ENCODE results near the gene PDE4A.

Gene PDE4A

DNA sequence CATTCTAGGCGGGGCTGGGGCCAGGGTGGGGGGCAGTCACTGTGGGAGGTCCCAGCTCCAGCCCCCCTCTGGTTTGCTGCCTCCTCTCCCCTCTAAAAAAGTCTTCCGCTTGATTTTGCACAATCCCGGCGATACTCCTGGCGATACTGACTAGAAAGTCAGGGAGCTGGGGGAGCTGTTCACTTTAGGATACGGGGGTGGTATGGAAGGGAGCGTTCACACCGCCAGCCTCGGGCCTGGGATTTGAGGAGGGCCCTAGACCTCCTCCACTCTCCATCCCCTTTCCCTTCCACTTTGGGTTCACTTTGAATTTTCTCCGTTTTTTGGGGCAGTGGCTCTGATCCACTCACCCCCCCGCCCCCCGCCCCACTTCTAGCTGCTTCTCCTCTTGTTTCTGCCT lies 47.8 kb downstream of the PDE4A start:
- no peak for DNase-seq

- DNase-seq, result peak; percentile 54 to 69
Observed at GRCh38 chr19:10471909-10472308, 51.6 kb downstream of the PDE4A start.

DNA sequence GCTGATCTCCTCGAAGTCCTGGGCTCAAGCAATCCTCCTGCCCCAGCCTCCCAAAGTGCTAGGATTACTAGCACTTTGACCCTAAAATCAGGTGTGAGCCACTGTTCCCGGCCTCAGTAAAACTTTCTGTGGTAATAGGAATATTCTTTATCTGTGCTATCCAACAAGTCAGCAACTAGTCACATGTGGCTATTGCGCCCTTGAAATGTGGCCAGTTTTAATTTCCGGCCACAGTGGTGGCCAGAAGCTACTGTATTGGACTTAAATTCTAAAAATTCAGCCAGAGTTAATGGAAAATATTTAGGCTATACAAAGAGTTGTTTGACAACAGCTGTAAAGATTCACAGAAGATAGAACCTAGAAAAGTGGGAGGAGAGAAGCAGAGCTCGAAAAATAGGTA lies 52.9 kb downstream of the PDE4A start:
- no peak for DNase-seq

DNA sequence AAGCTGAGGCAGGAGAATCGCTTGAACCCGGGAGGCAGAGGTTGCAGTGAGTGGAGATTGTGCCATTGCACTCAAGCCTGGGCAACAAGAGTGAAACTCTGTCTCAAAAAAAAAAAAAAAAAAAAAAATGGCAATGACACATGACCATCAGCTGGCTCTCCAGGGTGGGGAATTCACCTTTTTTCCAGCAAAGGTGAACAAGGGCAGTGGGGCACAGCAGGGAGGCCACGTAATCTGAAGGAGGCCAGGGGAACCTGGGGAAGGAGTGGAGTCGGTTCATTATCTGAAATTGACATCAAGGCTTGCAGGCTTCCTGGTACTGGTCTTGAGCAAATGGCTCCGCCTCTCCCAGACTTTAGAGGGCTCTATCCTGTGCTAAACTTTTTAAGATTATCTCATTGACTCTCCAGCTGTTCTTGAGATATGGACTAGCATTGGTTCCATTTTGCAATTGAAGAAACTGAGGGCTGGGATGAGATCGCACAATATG lies 54.7 kb downstream of the PDE4A start:
- DNase-seq, result no peak

- DNase-seq, result no peak
Observed at GRCh38 chr19:10478476-10478875, 58.1 kb downstream of the PDE4A start.

- no peak for DNase-seq
Observed at GRCh38 chr19:10478903-10479384, 58.6 kb downstream of the PDE4A start.

- DNase-seq, result no peak
Observed at GRCh38 chr19:10486551-10486950, 66.2 kb downstream of the PDE4A start.

DNA sequence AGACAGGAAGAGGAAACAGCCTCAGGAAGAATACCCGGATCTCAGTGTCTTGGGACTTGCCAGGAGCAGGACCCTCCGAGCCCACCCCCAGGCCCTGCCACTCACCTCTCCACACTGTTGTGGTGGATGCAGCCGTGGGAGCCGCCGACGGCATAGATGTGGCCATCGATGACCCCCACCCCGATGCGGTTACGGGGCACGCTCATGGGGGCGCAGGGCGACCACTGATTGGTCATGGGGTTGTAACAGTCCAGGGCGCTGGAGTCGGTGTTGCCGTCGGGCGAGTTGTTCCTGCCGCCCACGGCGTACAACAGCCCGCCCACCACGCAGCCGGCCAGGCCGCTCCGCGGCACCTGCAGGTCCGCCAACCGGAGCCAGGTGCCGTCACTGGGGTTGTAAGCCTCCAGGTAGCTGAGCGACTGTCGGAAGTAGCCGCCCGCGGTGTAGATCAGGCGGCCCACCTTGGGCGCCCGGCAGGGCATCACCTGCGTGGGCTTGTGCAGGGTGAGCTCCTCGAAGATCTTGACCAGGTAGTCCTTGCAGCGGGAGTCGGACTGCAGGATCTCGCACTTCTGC lies 71.2 kb downstream of the PDE4A start:
- DNase-seq, result no peak

GRCh38 chr19:10497371-10497770 lies 77.0 kb downstream of the PDE4A start:
- no peak for DNase-seq

DNA sequence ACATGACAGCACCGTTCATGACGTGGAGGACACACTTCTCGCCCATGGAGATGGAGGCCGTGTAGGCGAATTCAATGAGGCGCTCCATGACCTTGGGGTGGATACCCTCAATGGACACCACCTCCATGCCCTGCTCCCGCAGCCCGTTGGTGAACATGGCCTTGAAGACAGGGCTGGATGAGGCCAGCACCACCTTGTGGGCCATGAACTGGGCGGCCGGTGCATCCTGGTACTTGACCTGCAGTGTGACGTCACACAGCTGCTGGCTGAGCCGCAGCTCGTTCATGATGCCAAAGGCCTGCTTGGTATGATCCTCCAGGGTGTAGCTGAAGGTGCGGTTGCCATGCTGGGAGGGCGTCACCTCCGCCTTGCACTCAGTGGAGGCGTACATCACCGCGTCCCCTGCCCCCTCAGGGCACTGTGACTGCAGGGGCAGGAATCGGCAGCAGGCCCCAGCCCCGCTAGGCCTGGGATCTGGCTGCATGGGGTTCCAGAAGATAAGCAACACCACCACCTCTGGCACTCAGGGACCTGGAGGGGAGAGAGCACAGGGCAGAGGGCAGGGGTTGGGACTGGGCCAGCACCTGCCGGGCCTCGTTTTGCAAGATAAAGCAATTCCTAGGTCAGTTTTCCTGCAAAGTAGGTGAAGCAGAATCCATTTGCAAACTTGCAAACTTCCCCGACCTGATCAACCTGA lies 79.4 kb downstream of the PDE4A start:
- no peak for DNase-seq

DNA sequence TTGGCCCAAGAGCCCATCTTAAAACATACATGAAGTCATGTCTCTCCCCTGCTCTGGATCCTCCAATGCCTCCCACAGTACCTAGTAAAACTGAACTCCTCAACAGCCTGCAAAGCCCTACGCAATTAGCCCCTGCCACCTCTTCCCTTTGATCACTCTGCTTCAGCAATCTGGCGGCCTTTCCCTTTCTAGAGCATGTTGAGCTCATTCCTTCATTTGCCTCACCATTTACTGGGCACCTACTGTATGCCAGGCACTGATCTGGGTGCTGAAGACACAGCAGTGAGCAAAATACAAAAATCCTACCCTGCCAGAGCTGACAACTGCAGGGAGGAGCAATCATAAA lies 79.9 kb downstream of the PDE4A start:
- DNase-seq, result no peak

DNA sequence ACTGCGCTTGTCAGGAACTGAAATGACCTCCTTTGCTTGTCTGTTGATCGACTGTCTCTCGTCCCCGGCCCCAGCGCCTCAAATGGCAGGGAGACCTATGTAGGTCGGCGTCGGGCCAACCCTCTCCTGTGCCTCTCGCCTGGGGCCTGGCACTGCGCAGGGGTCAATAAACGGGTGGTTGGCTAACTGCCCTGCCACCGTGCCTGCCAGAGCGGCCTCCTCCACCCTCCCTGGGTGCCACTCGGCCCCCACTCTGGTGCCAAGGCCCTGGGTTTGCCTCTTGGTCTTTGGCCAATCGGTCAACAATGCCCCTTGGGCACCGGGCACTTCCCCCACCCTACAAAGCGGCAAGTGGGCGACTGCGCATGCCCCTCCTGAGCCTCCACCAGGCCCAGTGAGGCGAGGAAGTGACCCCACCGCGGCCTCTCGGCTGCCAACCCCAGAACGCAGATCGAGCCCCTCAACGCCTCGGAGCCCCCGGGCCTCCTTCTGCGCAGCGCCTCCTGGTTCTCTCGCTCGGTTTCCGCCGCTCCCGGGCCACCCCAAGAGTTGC lies 81.7 kb downstream of the PDE4A start:
- peak; percentile 52 to 57 for DNase-seq

GRCh38 chr19:10502524-10503001 lies 82.2 kb downstream of the PDE4A start:
- peak; percentile 75 to 86 for DNase-seq

DNA sequence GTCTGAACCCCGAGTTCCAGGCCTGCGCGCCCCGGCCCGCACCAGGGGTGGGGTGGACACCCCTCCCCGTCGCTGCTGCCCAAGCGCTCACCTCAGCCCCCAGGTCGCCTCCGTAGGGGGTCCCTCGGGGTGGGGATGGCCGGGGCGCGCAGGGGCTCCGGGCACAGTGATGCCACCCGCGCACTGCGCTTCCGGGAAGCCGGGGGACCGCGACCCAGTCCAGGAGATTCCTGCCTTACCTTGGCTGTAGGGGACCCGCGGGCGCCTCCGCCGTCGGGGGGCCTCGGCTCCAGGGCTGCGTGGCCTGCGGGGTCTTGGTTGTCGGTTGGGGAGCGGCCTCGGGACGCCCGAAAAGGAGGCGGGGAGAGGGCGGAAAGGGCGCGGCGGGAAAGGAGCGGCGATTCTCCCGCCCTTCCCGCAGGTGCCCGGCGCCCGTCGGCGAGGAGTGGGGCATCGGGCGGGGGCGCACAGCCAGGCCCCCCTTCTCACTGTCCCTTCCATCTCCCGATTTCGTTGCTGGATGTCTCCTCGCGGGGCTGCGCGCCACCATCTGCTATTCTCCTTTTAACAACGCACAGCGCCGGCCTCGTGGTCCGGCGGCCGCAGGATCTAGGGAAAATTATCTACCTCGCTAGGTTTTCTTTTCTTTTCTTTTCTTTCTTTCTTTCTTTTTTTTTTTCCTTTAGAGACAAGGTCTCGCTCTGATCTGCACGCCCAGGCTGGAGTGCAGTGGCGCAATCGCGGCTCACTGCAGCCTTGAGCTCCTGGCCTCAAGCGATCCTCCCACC lies 82.9 kb downstream of the PDE4A start, which contains the start of gene KEAP1:
KEAP1 (minus strand) TSS at position 355 of the 788 bp plus-strand sequence. CDS start 3,323 bp downstream, outside the sequence.
- peak in 1 of 2 experiments; percentile 19 for DNase-seq

DNA sequence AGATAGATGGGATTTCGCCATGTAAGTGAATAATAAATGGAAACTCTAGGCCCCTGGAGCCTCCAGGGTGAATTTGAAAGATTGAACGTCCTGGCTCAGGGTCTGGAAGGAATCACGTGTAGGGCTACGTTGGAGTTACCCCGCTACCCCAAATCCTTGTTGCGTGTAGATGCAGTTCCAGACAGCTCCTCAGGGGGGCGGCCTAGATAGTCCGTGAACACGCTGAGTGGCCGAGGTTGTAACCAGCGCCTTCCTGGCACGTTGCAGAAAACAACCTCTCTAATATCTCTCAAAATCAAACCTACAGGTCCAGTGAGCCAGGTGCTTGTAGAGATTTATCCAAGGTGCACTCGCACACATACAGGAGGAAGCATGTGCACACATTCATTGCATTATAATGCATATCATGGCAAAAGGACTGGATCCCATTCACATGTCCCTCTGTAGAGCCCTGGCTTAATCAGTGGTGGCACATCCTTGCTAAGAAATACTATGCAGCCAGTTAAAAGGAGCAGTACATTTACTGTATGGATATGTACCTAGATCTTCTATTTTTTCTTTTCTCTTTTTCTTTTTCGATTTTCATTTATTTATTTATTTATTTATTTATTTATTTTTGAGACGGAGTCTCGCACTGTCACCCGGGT lies 85.4 kb downstream of the PDE4A start:
- peak; percentile 68 to 81 for DNase-seq

- DNase-seq, result no peak
Observed at GRCh38 chr19:10508036-10508435, 87.7 kb downstream of the PDE4A start.

DNA sequence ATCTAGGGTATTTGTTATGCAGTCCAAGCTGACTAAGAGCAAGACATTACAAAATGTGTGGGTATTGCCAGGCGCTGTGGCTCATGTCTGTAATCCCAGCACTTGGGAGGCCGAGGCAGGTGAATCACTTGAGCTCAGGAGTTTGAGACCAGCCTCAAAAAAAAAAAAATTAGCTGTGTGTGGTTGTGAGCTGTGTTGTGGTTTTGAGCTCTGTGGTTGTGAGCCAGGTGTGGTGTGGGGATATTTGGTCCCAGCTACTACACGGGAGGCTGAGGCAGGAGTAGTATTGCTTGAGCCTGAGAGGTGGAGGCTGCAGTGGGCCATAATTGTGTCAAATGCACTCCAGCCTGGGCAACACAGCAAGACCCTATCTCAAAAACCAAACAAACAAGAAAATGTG lies 88.4 kb downstream of the PDE4A start:
- no peak for DNase-seq

DNA sequence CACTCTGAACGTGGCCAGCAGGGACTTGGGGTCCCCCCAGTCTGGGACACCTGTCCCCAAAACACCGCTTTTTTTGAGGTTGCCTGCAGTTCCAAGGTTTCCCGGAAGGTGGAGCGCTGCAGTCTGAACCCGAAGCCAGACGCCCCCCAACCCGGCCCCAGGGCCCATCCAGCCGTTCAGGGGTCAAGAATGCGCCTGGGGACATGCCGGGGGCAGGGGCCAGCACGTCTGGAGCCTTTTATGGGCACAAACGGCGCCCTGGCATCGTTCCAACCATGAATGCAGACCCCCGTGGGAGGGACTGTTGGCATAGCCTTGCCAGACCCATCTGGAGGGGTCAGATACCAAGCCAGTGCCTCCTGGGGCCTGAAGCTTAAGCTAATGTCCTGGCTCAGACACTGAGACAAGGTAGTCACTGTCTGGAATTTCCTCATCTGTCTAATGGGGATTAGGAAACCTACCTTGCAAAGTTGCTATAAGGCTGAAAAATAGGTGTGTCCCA lies 90.0 kb downstream of the PDE4A start:
- no peak for DNase-seq

GRCh38 chr19:10513223-10513622 lies 92.9 kb downstream of the PDE4A start:
- no peak for DNase-seq

DNA sequence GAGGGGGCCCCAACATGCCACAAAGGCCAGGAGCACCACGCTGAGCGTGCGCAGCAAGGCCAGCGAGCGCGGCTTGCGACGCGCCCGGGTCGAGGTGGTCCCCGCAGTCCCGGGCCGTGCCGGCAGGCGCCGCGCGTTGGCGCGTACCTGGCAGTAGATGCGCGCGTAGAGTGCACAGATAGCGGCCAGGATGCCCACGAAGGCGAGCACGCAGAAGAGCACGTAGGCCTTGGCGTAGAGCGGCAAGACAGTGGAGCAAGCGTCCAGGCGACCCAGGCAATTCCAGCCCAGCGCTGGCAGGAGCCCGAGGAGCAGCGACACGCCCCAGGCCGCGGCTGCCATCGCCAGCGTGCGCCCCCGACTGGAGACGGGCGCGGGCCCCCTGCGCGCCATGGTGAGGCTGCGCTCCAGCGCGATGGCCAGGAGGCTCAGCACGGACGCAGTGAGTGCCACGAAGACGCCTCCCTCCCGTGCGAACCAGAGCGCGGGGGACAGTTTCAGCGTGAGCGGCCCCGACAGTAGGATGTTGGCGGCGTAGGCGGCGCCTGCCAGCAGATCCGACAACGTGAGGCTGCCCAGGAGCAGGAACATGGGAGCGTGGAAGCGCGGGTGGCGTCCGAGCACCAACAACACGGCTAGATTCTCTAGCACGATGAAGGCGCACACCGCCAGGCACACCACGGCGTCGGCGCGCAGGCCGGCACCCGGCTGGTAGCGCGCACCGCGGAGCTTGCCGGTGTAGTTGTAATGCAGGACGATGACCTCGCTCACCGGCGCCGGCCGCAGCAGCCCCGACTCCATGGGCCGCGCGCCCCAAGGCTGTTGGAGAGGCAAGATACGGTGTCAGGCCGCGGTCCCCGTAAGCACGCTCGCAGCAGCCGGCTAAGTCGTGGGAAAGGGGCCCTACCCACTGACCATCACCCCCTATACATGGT lies 94.1 kb downstream of the PDE4A start:
- DNase-seq, result no peak

DNA sequence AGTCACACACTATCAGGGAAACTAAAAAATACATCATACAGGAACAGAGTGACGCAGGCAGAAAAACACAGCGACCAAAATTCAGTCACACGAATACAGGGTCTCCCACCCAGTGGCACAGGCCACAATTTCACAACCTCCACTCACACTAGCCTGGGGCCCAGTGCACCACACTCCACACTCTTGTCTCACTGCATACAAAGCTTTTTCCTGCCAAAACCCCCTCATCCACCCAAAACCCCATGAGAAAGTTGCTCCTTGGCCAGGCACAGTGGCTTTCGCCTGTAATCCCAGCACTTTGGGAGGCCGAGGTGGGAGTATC lies 95.7 kb downstream of the PDE4A start:
- DNase-seq, result no peak
